HG02870 (cell line): ENCODE data around the gene CDC42BPA.
"Not testable (repeated sequence)": the region's sequence is repeated elsewhere in the genome, so short reads cannot be mapped to it uniquely, and the experiment has no call there.

Experiments used
- ATAC-seq: cut with Tn5 transposase; IDR thresholded peaks from one replicate; pipeline ENCODE4 v1.9.1; 2021; ENCODE audit warnings: mild to moderate bottlenecking, moderate library complexity; ENCODE audit not compliant: unreplicated experiment

CDC42BPA gene

DNA sequence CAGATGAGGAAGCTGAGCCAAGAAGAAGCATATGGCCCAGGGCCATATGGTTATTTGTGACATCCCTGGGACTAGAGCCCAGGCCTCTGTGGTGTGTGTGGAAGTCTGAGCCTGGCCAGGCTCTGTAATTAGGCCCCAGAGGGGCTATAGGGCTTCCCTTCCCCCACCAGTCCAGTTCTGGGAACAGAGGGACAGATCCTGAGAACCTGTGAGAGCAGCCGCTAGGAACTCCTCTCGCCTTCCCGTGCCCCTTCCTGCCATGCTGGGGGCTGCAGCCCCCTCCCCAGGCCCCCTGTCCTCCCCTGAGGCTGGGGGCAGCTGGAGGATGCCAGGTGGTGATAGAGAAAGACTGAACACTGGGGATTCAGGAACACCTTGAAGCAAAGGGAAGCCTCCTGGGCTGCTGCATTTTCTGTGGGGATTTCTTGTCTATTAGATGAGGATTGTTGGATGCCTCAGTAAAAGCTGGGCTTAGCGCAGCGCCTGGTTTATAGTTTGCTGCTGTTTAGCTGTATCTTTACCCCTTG is 344.9 kb downstream of the CDC42BPA start:
- ATAC-seq = no peak

DNA sequence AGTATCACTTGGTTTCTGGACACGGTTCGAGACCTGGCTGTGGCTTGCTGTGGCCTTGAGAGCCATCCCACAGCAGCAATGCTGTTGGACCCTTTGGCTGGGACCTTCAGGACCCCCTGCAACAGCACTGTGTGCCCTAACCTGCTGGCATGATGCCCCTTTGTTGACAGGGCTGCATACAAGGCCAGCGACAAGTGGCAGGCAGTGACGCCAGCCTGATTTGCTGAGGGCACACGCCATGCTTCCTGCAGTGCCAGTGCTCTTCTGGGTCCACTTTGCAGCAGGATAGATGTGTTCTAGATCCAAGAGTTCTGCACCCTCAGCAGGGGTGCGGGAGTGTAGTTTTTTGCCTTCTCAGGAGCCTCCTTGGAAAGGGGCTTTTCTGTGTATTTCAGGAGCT is 345.4 kb downstream of the CDC42BPA start:
- no peak for ATAC-seq

DNA sequence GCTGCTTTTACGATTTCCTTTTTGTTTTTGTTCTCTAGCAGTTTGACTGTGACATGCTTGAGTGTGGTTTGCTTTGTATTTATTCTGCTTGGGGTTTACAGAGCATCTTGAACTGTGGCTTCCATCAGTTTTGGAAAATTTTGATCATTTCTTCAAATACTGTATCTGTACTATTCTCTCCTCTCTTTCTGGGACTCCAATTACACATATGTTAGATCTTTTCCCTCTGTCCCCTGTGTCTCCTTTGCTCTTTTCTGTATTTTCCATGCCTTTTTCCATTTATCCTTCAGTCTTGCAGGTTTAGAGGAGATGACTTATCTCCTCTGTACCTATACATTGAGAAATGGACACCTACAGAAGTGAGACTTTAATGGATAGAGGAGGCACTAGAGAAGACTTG is 346.5 kb downstream of the CDC42BPA start:
- no peak for ATAC-seq

DNA sequence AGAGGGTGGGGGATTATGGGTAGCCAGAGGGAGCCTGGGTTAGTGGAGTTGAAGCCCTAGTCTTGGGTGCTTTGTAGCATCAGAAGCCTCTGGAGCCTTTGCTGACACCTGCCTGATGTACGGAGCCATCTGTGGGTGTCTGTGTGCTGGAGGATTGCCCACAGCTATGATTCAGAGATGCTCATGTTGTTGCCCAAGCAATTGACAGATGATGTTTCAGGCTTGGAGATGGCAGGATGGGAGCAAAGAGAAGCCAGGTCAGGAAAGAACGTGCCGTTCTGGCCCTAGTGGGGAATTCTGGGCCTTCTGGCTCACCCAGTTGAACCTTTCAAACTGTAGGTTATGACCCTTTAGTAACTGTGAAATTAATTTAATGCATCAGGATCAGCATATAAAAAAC is 350.6 kb downstream of the CDC42BPA start:
- ATAC-seq = no peak

DNA sequence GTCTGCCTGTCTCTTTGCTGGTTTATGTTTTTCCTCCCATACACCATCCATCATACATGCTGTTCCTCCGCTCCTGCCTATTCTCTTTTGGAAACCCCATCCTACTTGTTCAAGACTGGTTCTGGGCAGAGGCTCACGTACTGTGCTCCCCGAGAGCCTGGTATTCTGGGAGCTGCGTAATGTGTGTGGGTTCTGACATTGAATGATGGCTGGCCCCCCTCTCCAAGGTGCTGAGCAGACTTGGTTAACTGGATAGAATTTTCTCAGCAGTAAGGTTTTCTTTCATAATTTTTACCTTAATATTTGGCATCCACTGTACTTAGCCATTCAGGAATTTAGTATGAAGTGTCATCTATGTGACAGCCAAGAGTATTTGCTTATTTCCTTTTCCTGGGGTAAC is 351.6 kb downstream of the CDC42BPA start:
- ATAC-seq = no peak

DNA sequence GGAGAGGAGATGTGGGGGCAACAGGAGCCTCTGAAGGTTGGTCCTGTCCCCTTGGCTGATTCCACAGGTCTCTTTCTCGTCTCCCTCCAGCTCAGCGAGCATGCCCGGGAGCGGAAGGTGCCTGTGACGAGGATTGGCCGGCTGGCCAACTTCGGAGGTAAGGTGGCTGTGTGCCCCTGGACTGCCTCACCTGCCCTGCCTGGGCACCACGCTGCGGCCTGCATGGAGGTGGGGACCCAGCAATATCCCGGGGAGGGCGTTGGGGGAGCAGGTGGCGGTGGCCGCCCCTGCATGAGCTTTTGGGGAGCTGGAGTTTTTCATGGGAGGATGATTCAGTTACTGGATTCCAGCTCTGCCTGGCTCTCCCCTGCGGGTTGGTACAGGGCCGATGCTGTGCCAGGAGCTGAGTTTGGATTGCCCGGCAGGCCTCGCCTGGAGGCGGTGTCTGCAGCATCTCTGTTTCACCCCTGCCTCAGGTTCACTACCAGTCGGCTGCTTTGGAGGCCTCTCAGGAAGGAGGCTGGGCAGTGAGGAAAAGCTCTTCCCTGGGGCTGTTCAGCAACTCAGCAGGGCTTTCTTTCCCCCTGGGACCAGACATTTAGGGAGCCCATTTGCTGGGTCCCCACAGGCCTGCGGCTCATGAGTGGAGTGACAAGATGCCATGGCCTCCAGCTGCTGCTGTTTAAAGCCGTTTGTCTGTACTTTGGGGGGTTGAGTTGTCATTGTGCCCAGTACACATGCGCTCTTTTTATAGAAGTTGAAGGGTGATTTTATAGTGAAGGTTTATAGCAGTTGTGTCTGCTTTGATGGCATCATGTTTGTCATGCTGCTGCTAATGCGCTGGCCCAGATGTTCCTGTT is 352.5 kb downstream of the CDC42BPA start:
- ATAC-seq = no peak

DNA sequence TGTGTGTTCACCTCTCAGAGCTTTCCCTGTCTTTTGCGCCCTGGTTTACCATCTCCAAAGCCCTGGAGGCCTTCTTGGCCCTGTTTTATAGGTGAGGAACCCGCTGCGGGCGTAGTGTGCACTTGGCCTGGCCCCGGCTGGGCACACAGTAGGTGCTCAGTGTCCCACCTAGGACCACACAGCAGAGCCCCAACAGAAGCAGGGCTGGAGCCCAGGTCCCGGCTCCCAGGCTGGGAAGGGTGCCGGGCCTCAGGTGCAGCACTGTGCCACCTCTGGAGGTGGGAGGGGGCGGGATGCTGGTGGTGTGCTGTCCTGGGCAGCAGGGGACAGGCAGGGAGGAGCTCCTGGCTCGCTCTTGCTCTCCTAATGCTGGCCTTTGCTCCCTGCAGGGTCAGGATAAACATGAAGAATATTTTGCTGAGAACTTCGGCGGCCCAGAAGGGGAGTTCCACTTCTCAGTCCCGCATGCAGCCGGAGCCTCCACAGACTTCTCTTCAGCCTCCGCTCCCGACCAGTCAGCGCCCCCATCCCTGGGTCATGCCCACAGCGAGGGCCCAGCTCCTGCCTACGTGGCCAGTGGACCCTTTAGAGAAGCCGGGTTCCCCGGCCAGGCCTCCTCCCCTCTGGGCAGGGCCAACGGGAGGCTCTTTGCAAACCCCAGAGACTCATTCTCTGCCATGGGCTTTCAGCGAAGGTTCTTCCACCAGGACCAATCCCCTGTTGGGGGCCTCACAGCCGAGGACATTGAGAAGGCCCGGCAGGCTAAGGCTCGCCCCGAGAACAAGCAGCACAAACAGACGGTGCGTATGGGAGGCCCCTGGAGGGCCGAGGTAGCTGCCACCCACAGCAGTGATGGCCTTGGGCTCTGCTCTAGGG is 353.4 kb downstream of the CDC42BPA start:
- ATAC-seq = no peak

DNA sequence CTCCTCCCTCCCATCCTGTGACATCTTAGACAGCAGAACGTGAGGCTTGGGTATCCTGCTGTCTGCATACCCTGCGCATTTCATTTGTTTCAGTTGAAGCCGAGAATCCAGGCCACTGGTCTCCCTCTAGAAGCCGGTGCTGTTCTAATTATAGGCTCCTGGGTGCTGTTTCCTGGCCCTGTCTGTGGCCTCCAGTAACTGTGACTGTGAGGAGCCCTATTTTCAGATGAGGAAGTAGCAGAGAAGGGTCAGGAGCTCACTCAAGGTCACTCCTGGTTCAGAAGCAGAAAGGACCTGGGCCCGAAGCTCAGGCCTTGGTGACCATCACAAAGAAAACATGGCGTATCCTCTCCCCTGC is 354.2 kb downstream of the CDC42BPA start:
- no peak for ATAC-seq

DNA sequence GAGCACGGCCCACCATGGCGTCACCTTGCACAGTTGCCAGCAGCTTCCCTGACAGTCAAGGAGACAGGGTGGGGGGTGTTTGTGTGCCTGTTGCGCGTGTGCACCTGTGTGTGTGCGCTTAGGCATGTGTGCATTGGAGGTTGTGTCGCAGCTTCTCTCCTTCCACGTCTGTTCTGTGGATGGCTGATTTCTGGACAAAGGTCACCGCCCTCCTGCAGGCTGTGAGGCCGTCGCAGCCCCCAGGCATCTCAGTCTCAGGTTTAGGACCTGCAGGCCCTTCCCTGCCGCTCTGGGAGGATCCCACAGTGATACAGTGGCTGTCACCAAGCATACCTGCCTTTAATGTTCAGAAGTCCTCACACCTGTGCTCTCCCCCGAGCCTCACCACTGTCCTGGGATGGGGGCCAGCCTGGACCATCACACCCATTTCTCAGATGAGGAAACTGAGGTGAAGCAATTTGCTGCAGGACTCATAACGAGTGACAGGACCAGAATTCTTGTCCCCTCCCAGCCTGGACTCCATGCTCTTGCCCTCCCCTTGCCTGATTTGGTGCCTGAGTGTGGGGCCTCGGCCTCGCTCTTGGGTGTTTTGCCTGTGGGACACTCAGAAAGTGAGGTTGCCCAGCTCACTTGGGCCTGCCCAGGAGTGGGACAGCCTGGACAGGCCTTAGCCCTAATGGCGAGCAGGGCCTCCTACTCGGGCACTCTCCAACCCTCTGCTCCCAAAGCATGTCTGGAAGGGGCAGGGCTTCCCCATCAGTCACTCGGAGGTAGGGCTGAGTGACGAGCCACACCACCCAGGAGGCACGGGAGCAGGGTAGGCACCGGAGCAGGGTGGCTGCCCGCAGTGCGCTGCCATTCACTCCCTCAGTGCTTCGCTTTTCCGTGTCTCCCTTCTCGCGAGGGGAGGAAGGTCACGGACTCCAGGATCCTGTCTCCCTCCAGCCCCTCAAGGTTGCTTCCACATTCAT is 355.6 kb downstream of the CDC42BPA start:
- ATAC-seq = no peak

DNA sequence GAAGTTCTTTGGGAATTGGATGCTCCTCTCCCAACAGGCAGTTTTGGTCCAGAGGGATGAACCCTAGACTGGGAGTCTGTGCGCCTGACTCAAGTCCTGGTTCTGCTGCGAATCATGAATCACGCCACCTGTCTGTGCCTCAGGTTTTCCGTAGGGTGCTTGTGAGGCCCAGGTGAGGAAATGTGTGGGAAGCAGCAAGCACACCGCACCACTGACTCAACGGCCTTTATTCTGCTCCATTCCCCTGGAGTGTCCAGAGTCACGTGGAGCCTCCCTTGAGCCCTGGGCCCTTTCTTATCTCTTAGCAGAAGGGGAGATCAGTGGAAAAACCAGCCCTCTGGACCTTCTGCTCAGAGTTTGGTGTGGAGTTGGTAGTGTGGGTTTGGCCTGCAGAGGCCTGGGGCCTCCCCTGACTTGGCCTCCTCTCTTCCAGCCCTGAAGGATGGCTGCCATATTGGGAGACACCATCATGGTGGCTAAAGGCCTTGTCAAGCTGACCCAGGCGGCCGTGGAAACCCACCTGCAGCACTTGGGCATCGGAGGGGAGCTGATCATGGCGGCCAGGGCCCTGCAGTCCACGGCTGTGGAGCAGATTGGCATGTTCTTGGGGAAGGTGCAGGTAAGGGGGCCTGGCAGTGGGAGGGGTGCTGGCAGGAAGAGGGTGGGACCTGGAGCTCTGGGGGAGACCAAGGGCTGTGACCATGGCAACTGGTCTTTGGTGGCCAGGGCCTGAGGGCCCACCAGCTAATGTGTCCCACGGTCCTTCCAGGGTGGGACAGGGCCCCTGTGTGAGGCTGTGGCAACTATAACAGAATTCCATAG is 357.1 kb downstream of the CDC42BPA start:
- ATAC-seq = no peak

DNA sequence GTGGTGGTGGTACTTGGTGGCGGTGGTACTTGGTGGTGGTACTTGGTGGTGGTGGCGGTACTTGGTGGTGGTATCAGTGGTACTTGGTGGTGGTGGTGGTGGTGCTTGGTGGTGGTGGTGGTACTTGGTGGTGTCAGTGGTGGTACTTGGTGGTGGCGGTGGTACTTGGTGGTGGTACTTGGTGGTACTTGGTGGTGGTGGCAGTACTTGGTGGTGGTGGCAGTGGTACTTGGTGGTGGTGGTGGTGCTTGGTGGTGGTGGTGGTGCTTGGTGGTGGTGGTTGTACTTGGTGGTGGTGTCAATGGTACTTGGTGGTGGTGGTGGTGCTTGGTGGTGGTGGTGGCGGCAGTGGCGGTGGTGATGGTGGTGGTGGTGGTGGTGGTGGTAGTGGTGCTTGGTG is 358.0 kb downstream of the CDC42BPA start:
- ATAC-seq = no peak

DNA sequence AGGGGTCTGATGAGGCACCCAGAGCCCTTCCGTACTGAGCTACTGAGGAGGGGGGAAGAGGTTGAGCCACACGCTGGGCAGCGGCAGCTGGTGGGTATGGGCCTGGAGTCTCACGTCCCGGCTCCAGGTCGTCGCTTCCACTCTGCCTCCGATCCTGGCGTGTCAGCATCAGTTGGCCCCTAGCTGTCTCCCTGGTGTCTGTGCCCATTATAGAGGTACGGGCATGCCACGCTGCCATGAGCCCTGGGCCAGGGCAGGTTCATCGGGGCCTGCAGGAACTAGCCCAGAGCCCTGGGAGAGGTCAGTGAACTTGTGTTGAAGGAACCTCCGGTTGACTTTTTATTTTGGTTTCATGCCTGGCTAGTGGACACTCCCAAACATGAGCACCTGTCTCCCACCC is 360.0 kb downstream of the CDC42BPA start:
- ATAC-seq = no peak

DNA sequence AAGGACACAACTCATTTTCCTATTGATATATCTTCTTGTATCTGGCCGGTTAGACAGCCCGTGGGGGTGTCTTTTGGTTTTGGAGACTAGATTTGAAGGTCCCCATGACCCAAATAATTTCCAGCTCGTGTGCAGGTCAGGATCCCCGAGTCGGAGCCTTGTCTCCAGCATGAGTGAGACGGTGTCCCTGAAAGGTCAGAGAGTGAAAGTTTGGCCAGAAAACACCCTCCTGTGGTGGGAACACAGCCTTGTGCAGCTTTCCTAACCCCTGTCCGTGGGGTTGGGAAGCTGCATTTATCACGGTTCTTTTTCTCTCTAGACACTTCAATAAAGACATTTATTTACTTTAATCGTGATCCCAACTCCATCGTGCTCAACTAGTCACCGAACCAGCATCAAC is 360.6 kb downstream of the CDC42BPA start:
- no peak for ATAC-seq

DNA sequence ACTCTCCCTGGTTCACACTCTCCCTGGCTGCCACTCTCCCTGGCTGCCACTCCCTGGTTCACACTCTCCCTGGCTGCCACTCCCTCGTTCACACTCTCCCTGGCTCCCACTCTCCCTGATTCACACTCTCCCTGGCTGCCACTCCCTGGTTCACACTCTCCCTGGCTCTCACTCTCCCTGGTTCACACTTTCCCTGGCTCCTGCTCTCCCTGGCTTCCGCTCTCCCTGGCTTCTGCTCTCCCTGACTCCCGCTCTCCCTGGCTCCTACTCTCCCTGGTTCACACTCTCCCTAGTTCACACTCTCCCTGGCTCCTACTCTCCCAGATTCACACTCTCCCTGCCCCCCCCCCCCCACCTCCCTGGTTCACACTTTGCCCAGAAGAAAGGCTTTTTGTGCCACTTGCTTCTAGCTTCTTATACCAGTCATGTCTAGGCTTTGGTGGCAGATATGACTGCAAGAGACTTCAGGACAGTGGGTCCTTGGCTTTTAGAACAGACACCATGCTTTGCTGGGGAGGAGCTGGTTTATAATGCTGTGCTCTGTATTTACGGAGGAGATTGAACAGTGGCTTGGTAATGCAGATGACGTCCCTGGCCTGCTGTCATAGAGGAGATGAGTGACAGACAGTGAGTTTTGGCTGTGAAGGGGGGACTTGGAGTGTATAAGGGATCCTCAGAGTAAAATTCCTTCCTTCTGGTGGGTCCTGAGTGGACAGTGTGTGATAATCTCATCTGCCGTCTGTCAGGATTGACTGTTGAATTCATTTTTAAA is 361.2 kb downstream of the CDC42BPA start:
- ATAC-seq = no peak

DNA sequence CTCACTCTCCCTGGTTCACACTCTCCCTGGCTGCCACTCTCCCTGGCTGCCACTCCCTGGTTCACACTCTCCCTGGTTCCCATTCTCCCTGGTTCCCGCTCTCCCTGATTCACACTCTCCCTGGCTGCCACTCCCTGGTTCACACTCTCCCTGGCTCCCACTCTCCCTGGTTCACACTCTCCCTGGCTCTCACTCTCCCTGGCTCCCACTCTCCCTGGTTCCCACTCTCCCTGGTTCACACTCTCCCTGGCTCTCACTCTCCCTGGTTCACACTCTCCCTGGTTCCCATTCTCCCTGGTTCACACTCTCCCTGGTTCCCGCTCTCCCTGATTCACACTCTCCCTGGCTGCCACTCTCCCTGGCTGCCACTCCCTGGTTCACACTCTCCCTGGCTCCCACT is 362.4 kb downstream of the CDC42BPA start:
- not testable (repeated sequence) for ATAC-seq

DNA sequence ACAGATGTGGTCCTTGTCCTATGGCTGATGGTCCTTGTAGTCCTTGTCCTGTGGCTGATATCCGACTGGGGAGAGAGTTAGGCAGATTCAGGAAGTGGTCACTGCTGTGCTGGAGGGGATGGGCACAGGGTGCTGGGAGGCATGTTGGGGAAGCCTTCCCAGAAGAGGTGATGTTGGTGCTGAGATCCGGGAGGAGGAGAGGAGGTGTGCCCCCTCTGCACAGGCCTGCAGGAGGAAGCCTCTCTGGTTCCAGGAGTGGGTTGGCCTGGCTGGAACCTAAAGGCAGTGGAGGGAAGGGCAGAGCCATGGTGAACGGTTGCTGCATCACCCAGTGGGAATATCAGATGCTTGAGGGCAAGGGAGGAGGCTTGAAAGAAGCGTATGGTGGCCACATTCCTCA is 363.5 kb downstream of the CDC42BPA start:
- no peak for ATAC-seq

DNA sequence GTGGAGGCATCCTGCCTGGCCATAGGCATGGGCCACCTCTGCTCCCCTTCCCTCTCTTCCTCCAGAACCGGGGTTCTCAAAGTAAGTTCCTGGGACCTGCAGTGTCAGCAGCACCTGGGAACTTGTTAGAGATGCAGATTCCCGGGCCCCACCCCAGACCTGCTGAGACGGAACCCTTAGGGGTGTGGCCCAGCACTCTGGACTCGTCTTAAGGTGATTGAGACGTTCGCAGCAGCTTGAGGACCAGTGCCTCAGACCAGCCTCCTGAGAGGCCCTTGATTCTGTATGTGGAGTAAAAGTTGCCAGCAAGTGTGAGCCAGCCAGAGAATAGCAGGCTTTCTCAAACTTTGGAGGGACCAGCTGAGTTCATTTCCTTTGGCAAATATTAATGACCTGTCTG is 364.0 kb downstream of the CDC42BPA start:
- ATAC-seq = no peak

DNA sequence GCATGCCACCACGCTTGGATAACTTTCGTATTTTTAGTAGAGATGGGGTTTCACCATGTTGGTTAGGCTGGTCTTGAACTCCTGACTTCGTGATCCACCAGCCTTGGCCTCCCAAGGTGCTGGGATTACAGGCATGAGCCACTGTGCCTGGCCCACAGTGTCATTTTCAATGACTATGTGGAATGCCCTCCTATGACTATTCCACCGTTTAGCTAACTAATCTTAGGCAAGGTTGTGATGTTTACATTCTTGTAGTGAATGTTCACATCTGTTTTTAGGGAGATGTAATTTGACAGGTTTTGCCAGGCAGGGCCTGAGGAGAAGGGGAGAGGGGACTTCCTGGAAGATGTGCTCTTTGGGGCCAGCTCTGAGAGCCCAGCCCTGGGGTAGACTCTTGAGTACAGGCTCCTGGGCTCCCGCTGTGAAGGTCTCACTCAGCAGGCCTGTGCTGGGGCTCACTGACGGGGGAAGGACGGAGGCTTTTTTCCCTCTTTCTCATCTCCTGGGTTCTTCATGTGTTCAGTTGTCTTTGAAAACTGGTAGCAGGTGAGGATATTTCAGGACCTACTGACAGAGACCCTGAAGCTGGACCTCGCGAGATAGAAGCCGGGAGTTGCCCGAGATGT is 365.0 kb downstream of the CDC42BPA start:
- no peak for ATAC-seq

DNA sequence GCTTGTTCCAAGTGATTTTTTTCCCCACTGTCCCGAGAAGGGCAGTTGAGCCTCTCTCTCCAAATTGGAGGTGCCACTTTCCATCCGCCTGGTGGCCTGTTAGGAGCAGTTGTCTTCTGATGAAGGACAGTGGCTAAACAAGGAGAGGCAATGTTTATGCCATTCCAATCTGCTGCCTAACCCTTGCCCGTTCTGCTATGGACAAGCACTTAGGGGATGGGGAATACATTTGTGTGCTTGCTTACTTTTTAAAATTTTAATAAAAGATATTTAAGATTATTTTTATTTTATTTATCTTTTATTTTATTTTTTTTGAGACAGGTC is 366.2 kb downstream of the CDC42BPA start:
- no peak for ATAC-seq
